HCT116 (cell line): ENCODE data around the gene NOLC1. TPM values are rescaled to one million over a fixed set of nuclear protein-coding genes. Genes with fewer than 3 reads are reported as not detected.

Source experiments
- ATAC-seq: fragments of 200-7000 bp; cut with Tn5 transposase; 2 replicates; pipeline ENCODE4 v1.9.1; 2020; ENCODE audit warnings: mild to moderate bottlenecking, moderate library complexity
- BruUV-seq: library from RNA; stranded (reverse); fragments of 400-500 nt; replicated peaks from 2 replicates; lab custom pipeline; 2021; lab: Mats Ljungman, UMichigan
- CTCF ChIA-PET: fragments of 300-600 bp; sonication (Branson Sonifier 250); formaldehyde crosslinking; loops from one replicate; lab custom pipeline; 2021; ENCODE audit warnings: antibody characterized with exemption; lab: Charles Lee
- POLR2A ChIA-PET: fragments of 300-600, 350-600 bp; sonication (Branson Sonifier 250); formaldehyde crosslinking; loops from one replicate; lab custom pipeline; 2021; ENCODE audit warnings: antibody characterized with exemption; lab: Charles Lee
- RAD21 ChIA-PET, 2 experiments: fragments of 300-600 bp; sonication (Branson Sonifier 250); formaldehyde crosslinking; loops; one replicate each; lab custom pipeline; 2023; ENCODE audit warnings: low total read pairs in 2 of 2; ENCODE audit not compliant: uncharacterized antibody in 2 of 2, unreplicated experiment in 2 of 2, low non-redundant PET in 1 of 2; lab: Charles Lee
- DNase-seq: peaks from one replicate; pipeline ENCODE4 v3.0.0-alpha.2; 2010; ENCODE audit warnings: low read depth, low spot score
- H2AFZ ChIP-seq: fragments of 200-600 bp; shearing (Covaris generic), sonication (generic); 2 replicates; pipeline ENCODE4 v1.6.1; 2017; ENCODE audit warnings: low read depth, mixed run types, mixed read lengths, antibody characterized with exemption, low read length; ENCODE audit not compliant: poor library complexity, severe bottlenecking
- H3K27ac ChIP-seq: 2 replicates; pipeline ENCODE4 v1.5.1; 2012; ENCODE audit warnings: low read depth, low read length
- H3K27me3 ChIP-seq: fragments of 200-600 bp; sonication (generic); 2 replicates; pipeline ENCODE4 v1.6.1; 2016; ENCODE audit warnings: mixed run types, low read length, mixed read lengths; ENCODE audit not compliant: insufficient read depth
- H3K36me3 ChIP-seq, 2 experiments: fragments of 200-500 bp in 1 of 2; fragments of 200-600 bp in 1 of 2; sonication (Bioruptor generic) in 1 of 2; sonication (generic) in 1 of 2; 2 replicates each; pipeline versions ENCODE4 v1.5.1 to v1.6.1; 2014 to 2016; ENCODE audit warnings: low read length in 2 of 2, inconsistent platforms in 1 of 2, mixed read lengths in 1 of 2, mixed run types in 1 of 2; ENCODE audit not compliant: insufficient read depth in 2 of 2, control insufficient read depth in 1 of 2
- H3K4me1 ChIP-seq, 2 experiments: fragments of 200-600 bp in 1 of 2; sonication (generic) in 1 of 2; 2 replicates each; pipeline versions ENCODE4 v1.5.1 to v1.6.1; 2012 to 2017; ENCODE audit warnings: low read length in 2 of 2, inconsistent platforms in 1 of 2, mild to moderate bottlenecking in 1 of 2, mixed read lengths in 1 of 2, mixed run types in 1 of 2, moderate library complexity in 1 of 2; ENCODE audit not compliant: insufficient read depth in 2 of 2, control insufficient read depth in 1 of 2
- H3K4me2 ChIP-seq: fragments of 200-600 bp; sonication (generic); 2 replicates; pipeline ENCODE4 v1.6.1; 2017; ENCODE audit warnings: mixed run types, low read length, mixed read lengths
- H3K4me3 ChIP-seq, 2 experiments: fragments of 200-600 bp in 1 of 2; sonication (generic) in 1 of 2; replicated peaks in 1 of 2; 2 replicates each; pipeline ENCODE4 v1.5.1; 2011 to 2016; ENCODE audit warnings: low read length in 2 of 2, control low read depth in 1 of 2, low read depth in 1 of 2, mild to moderate bottlenecking in 1 of 2, mixed read lengths in 1 of 2, mixed run types in 1 of 2
- H3K79me2 ChIP-seq: fragments of 200-600 bp; sonication (generic); 2 replicates; pipeline ENCODE4 v1.6.1; 2017; ENCODE audit warnings: mild to moderate bottlenecking, mixed run types, low read length, moderate library complexity, mixed read lengths; ENCODE audit not compliant: insufficient read depth
- H3K9ac ChIP-seq: fragments of 200-600 bp; sonication (generic); 2 replicates; pipeline ENCODE4 v1.6.1; 2016; ENCODE audit warnings: low read length, mixed read lengths
- H3K9me2 ChIP-seq: fragments of 200-600 bp; sonication (generic), shearing (Covaris generic); 2 replicates; pipeline ENCODE4 v1.6.1; 2017; ENCODE audit warnings: mixed run types, mild to moderate bottlenecking, moderate library complexity; ENCODE audit not compliant: insufficient read depth
- H3K9me3 ChIP-seq, 2 experiments: fragments of 200-500 bp in 1 of 2; fragments of 200-600 bp in 1 of 2; sonication (Bioruptor generic) in 1 of 2; sonication (generic) in 1 of 2; 2 replicates each; pipeline ENCODE4 v1.6.1; 2014 to 2017; ENCODE audit warnings: low read length in 2 of 2, mixed read lengths in 2 of 2, inconsistent platforms in 1 of 2, low read depth in 1 of 2, mild to moderate bottlenecking in 1 of 2, mixed run types in 1 of 2, moderate library complexity in 1 of 2; ENCODE audit not compliant: control insufficient read depth in 1 of 2, insufficient read depth in 1 of 2
- H4K20me1 ChIP-seq: fragments of 200-600 bp; sonication (generic), shearing (Covaris generic); 2 replicates; pipeline ENCODE4 v1.6.1; 2017; ENCODE audit warnings: mixed run types, mild to moderate bottlenecking, moderate library complexity; ENCODE audit not compliant: insufficient read depth
- CBX3 ChIP-seq: IDR thresholded peaks from 2 replicates; pipeline ENCODE4 v1.6.1; 2012; ENCODE audit warnings: low read depth
- CEBPB ChIP-seq: IDR thresholded peaks from 2 replicates; pipeline ENCODE4 v1.6.1; 2012; ENCODE audit warnings: low read depth
- EGR1 ChIP-seq: IDR thresholded peaks from 2 replicates; pipeline ENCODE4 v1.6.1; 2012; ENCODE audit warnings: low read depth
- ELF1 ChIP-seq: IDR thresholded peaks from 2 replicates; pipeline ENCODE4 v1.6.1; 2012; ENCODE audit warnings: low read depth, borderline replicate concordance
- EZH2 ChIP-seq: fragments of 200-600 bp; sonication (generic); IDR thresholded peaks from 2 replicates; pipeline ENCODE4 v1.6.1; 2017; ENCODE audit warnings: antibody characterized with exemption, mixed run types
- EZH2phosphoT487 ChIP-seq: fragments of 200-600 bp; IDR thresholded peaks from 2 replicates; pipeline ENCODE4 v1.6.1; 2018; ENCODE audit warnings: antibody characterized with exemption, borderline replicate concordance
- FOSL1 ChIP-seq: IDR thresholded peaks from 2 replicates; pipeline ENCODE4 v1.6.1; 2012; ENCODE audit warnings: low read depth
- JUND ChIP-seq: IDR thresholded peaks from 2 replicates; pipeline ENCODE4 v1.6.1; 2012
- POLR2AphosphoS5 ChIP-seq: IDR thresholded peaks from 2 replicates; pipeline ENCODE4 v1.6.1; 2011; ENCODE audit warnings: mild to moderate bottlenecking, low read depth, low read length, moderate library complexity
- RAD21 ChIP-seq: IDR thresholded peaks from 2 replicates; pipeline ENCODE4 v1.6.1; 2012; ENCODE audit warnings: low read depth, mild to moderate bottlenecking
- YY1 ChIP-seq: IDR thresholded peaks from 2 replicates; pipeline ENCODE4 v1.6.1; 2011; ENCODE audit warnings: low read length, low read depth, moderate library complexity, mild to moderate bottlenecking; ENCODE audit not compliant: insufficient replicate concordance; ENCODE audit errors: extremely low read depth
- ZFX ChIP-seq: fragments of 450-650 bp; IDR thresholded peaks from 2 replicates; pipeline ENCODE4 v1.6.1; 2017
- ZNF274 ChIP-seq: fragments of 200-500 bp; sonication (Bioruptor generic); IDR thresholded peaks from 2 replicates; pipeline ENCODE4 v1.6.1; 2014; ENCODE audit warnings: mild to moderate bottlenecking, low read depth, low read length, inconsistent platforms
- intact Hi-C: fragments of 100-400 bp; cut with micrococcal nuclease; formaldehyde crosslinking; loops from 2 replicates; pipeline ENCODE4 v1.10.0; 2022
- total RNA-seq: library from RNA; stranded (reverse); gene quantifications from one replicate; pipeline ENCODE4 v1.2.1, GENCODE V29; 2021; ENCODE audit not compliant: unreplicated experiment
- TF ChIP-seq, protein P1 (sequence below): IDR thresholded peaks from 2 replicates; pipeline ENCODE4 v1.6.1; 2012
- TF ChIP-seq, protein P2 (sequence below): IDR thresholded peaks from 2 replicates; pipeline ENCODE4 v1.6.1; 2012; ENCODE audit warnings: low read depth
- TF ChIP-seq, protein P3 (sequence below): IDR thresholded peaks from 2 replicates; pipeline ENCODE4 v1.6.1; 2011; ENCODE audit warnings: mild to moderate bottlenecking, low read length, moderate library complexity; ENCODE audit not compliant: insufficient replicate concordance; ENCODE audit errors: extremely low read depth

NOLC1 gene
- total RNA-seq, 1 experiment from 2014 or later = 231 TPM

DNA sequence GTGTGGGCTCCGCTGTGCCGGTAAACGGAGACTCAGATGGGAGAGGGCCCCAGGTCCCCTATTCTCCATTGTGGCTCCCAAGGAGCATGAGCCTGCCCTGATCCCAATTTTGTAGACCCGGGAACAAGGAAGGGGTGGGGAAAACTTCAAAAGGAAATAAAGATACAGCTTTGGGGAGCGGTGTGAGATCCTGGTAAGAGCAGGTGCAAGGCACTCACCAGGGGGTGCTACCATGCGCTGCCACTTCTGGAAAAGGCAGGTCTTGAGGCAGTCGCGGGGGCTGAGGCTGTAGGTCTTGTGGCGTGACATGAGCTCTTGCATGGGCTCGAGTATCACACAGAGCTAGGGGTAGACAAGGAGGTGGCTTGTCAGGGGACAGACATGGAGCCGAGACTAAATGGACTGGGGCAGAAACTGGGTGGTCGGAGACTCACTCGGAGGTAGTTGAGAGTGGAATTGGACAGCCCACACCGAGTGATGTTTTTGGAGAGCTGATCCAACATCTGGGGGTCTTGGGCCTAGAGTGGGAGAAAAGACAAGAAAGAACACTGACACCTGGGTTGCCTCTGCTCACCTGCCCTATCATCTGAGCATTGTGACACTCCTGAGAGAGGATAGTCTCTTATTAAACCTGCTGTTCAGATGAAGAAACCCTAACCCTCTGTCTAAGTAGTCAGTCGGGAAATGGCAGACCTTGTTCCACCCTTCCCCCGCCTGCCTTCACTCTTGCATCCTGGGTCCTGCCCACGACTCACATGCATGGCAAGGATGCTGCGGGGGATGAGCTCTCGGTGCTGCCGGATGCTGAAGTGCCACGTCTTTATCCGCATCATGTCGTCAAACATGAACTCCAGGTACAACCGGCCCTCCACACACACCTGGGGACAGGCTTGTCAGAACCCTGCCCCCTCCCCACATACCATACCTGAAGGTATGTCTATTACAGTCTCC, 42.7 kb upstream of the NOLC1 start:
- ATAC-seq = no peak
- Histone ChIP-seq H3K4me2 (no peak overlapping the region), H3K9me3 (no peaks in the 10 kb centered on the region), H3K27ac (no peak overlapping the region), H3K27me3 (no peaks in the 10 kb centered on the region), H3K9me2 (no peaks in the 10 kb centered on the region), H3K4me3 (no peak overlapping the region), H2AFZ (no peak overlapping the region), H3K36me3 (peaks cover 32 to 41% of the 10 kb centered on the region in 2 experiments), H4K20me1 (no peaks in the 10 kb centered on the region; the same call in 1 of the 2 replicates), H3K79me2 (peaks cover 33% of the 10 kb centered on the region), H3K4me1 (peaks cover 19 to 20% of the 10 kb centered on the region in 2 experiments), H3K9ac (no peak overlapping the region)
- ChIA-PET CTCF (no interaction called here), RAD21 (no interaction called here), POLR2A (no interaction called here)
- intact Hi-C loops = no loop called here
- BruUV-seq = no TSS peak
- TF ChIP-seq JUND = no peak
- TF ChIP-seq YY1 = no peak
- no peak for TF ChIP-seq CBX3
- no peak for TF ChIP-seq EZH2
- TF ChIP-seq, protein P1, sequence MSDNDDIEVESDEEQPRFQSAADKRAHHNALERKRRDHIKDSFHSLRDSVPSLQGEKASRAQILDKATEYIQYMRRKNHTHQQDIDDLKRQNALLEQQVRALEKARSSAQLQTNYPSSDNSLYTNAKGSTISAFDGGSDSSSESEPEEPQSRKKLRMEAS = no peak
- no peak for TF ChIP-seq ZNF274
- TF ChIP-seq EGR1 = no peak
- no peak for TF ChIP-seq ELF1
- TF ChIP-seq, protein P2, sequence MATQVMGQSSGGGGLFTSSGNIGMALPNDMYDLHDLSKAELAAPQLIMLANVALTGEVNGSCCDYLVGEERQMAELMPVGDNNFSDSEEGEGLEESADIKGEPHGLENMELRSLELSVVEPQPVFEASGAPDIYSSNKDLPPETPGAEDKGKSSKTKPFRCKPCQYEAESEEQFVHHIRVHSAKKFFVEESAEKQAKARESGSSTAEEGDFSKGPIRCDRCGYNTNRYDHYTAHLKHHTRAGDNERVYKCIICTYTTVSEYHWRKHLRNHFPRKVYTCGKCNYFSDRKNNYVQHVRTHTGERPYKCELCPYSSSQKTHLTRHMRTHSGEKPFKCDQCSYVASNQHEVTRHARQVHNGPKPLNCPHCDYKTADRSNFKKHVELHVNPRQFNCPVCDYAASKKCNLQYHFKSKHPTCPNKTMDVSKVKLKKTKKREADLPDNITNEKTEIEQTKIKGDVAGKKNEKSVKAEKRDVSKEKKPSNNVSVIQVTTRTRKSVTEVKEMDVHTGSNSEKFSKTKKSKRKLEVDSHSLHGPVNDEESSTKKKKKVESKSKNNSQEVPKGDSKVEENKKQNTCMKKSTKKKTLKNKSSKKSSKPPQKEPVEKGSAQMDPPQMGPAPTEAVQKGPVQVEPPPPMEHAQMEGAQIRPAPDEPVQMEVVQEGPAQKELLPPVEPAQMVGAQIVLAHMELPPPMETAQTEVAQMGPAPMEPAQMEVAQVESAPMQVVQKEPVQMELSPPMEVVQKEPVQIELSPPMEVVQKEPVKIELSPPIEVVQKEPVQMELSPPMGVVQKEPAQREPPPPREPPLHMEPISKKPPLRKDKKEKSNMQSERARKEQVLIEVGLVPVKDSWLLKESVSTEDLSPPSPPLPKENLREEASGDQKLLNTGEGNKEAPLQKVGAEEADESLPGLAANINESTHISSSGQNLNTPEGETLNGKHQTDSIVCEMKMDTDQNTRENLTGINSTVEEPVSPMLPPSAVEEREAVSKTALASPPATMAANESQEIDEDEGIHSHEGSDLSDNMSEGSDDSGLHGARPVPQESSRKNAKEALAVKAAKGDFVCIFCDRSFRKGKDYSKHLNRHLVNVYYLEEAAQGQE = no peak
- no peak for TF ChIP-seq ZFX
- TF ChIP-seq, protein P3, sequence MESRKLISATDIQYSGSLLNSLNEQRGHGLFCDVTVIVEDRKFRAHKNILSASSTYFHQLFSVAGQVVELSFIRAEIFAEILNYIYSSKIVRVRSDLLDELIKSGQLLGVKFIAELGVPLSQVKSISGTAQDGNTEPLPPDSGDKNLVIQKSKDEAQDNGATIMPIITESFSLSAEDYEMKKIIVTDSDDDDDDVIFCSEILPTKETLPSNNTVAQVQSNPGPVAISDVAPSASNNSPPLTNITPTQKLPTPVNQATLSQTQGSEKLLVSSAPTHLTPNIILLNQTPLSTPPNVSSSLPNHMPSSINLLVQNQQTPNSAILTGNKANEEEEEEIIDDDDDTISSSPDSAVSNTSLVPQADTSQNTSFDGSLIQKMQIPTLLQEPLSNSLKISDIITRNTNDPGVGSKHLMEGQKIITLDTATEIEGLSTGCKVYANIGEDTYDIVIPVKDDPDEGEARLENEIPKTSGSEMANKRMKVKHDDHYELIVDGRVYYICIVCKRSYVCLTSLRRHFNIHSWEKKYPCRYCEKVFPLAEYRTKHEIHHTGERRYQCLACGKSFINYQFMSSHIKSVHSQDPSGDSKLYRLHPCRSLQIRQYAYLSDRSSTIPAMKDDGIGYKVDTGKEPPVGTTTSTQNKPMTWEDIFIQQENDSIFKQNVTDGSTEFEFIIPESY = no peak
- TF ChIP-seq CEBPB = no peak
- TF ChIP-seq RAD21 = no peak
- no peak for TF ChIP-seq POLR2AphosphoS5
- TF ChIP-seq EZH2phosphoT487 = no peak
- no peak for TF ChIP-seq FOSL1
- no peak for DNase-seq
